H1 (cell line): Measurements from ENCODE around the gene BTBD9. TPM values are rescaled to one million over a fixed set of nuclear protein-coding genes. Genes with fewer than 3 reads are reported as not detected.

Experiments
- ATF2 ChIP-seq: IDR thresholded peaks from 2 replicates; pipeline ENCODE4 v1.6.1; 2012; ENCODE audit warnings: low read length, inconsistent platforms
- CHD1 ChIP-seq: IDR thresholded peaks from 2 replicates; pipeline ENCODE4 v1.6.1; 2012; ENCODE audit warnings: low read depth, low read length, improper control_type of control experiment
- EGR1 ChIP-seq: IDR thresholded peaks from 2 replicates; pipeline ENCODE4 v1.6.1; 2011; ENCODE audit warnings: low read depth, low read length, borderline replicate concordance
- EZH2 ChIP-seq: fragments of 200-600 bp; sonication (generic); IDR thresholded peaks from 2 replicates; pipeline ENCODE4 v1.7.1; 2012; ENCODE audit warnings: low read depth, mild to moderate bottlenecking, moderate library complexity, low read length, inconsistent platforms; ENCODE audit not compliant: severe bottlenecking
- POLR2AphosphoS5 ChIP-seq: IDR thresholded peaks from 2 replicates; pipeline ENCODE4 v1.6.1; 2011; ENCODE audit warnings: low read depth, low read length
- SIRT6 ChIP-seq: IDR thresholded peaks from one replicate; pipeline ENCODE4 v1.7.1; 2012; ENCODE audit warnings: low read length, inconsistent platforms
- TCF12 ChIP-seq: IDR thresholded peaks from 2 replicates; pipeline ENCODE4 v1.6.1; 2011; ENCODE audit warnings: low read depth, mild to moderate bottlenecking, low read length
- polyA plus RNA-seq, 7 experiments: library from polyadenylated mRNA; depleted of rRNA in 3 of 7; stranded (reverse) in 5 of 7; unstranded in 2 of 7; fragments of >200 nt in 5 of 7; fragments of 200-250 nt in 2 of 7; gene quantifications; 1 replicate in 5 of 7; 2 replicates in 1 of 7; 4 replicates in 1 of 7; pipeline versions ENCODE4 v1.2.1 to v1.2.3, GENCODE V29; 2011 to 2013; ENCODE audit warnings: missing spikeins in 2 of 7, mixed read lengths in 2 of 7
- total RNA-seq: library from RNA; stranded (reverse); fragmentation: NEBNext Ultra II Directional; extraction: Animal tissue kit (Norgen Biotek cat#: 25700); gene quantifications from 2 replicates; pipeline ENCODE4 v1.2.1, GENCODE V29; 2021

Gene BTBD9
- total and polyA plus RNA-seq, 2 of the 8 experiments (the other 6 are each of a cell fraction or from before 2014, with no cell fraction given), result 0.92 to 4.1 TPM

- TF ChIP-seq ATF2 (no peak), SIRT6 (no peak), CHD1 (no peak), EZH2 (no peak), POLR2AphosphoS5 (no peak), EGR1 (no peak), TCF12 (no peak)
Observed at GRCh38 chr6:38512211-38512610, 127.5 kb downstream of the BTBD9 start (continued).
